CD4-positive, alpha-beta T cell treated with Interleukin-6 for 4 hours (primary cell): Measurements from ENCODE around the gene SAMD14.

Source experiments
- DNase-seq: peaks from one replicate; pipeline ENCODE4 v3.0.0-alpha.2; 2020; ENCODE audit warnings: mixed read lengths

SAMD14 gene

GRCh38 chr17:50129728-50130558 is at the start of gene SAMD14:
Gene SAMD14, minus strand, starts transcription at chr17:50130160. Its CDS starts 5,201 bp downstream, at chr17:50124959.
- peak; percentile 60 for DNase-seq

- peak; percentile 65 for DNase-seq
Observed at GRCh38 chr17:50177983-50178834, 48.2 kb upstream of the SAMD14 start.

GRCh38 chr17:50177476-50177875 is 47.5 kb upstream of the SAMD14 start:
- DNase-seq: no peak

- no peak for DNase-seq
Observed at GRCh38 chr17:50176559-50177357, 46.8 kb upstream of the SAMD14 start.

- DNase-seq: no peak
Observed at GRCh38 chr17:50175035-50175807, 45.3 kb upstream of the SAMD14 start.

- no peak for DNase-seq
Observed at GRCh38 chr17:50174444-50174843, 44.5 kb upstream of the SAMD14 start.

GRCh38 chr17:50173335-50173941 is 43.5 kb upstream of the SAMD14 start:
- no peak for DNase-seq

GRCh38 chr17:50172936-50173334 is 43.0 kb upstream of the SAMD14 start:
- no peak for DNase-seq

GRCh38 chr17:50172130-50172529 is 42.2 kb upstream of the SAMD14 start:
- DNase-seq: no peak

- no peak for DNase-seq
Observed at GRCh38 chr17:50171371-50172071, 41.6 kb upstream of the SAMD14 start.

GRCh38 chr17:50170662-50171370 is 40.9 kb upstream of the SAMD14 start:
- DNase-seq: no peak

GRCh38 chr17:50169881-50170459 is 40.0 kb upstream of the SAMD14 start:
- no peak for DNase-seq

GRCh38 chr17:50169121-50169764 is 39.3 kb upstream of the SAMD14 start:
- peak; percentile 68 for DNase-seq

GRCh38 chr17:50168319-50168718 is 38.4 kb upstream of the SAMD14 start:
- DNase-seq: no peak

- no peak for DNase-seq
Observed at GRCh38 chr17:50167371-50167770, 37.4 kb upstream of the SAMD14 start.

- DNase-seq: no peak
Observed at GRCh38 chr17:50166518-50167181, 36.7 kb upstream of the SAMD14 start.

GRCh38 chr17:50165867-50166517 is 36.0 kb upstream of the SAMD14 start, which contains the start of gene SGCA:
Gene SGCA, plus strand, starts transcription at chr17:50166005. Its CDS starts 36 bp downstream, at chr17:50166041.
- DNase-seq: no peak

GRCh38 chr17:50165466-50165865 is 35.5 kb upstream of the SAMD14 start:
- DNase-seq: no peak
